ENCODE results near the gene PUM2.

Gene PUM2

DNA sequence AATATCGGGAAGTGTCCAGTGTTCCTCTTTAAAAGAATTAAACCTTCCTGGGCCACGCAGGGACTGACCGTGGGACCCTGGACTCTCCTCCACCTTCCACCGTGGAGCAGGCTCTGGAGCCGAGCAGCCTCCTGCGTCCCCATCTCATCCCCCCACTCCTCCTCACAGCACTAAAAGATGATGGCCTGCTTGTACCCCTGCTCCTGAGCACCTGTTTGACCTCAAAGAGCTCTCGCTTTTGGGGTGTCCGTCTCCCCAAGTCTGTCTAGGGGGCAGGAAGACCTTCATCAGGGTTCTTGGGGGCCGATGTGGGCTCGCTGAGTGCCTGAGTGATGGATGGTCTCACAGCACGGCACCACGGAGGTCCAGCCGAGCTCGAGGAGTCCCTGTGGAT lies 124.5 kb downstream of the PUM2 start:
- H3K27me3 ChIP-seq (ENCODE audit: control insufficient read depth in 5 of 5, insufficient read depth in 4 of 5, low read length in 5 of 5): peaks cover 4 to 22% (median 13%) of the 10 kb centered on the region in 5 donors
- no peaks in the 10 kb centered on the region for H3K36me3 ChIP-seq (ENCODE audit: control insufficient read depth in 5 of 5, insufficient read depth in 5 of 5, low read length in 5 of 5)
- no peak overlapping the region for H3K27ac ChIP-seq (ENCODE audit: low read depth, low read length)
- no peaks in the 10 kb centered on the region for H3K9me3 ChIP-seq (ENCODE audit: control insufficient read depth in 5 of 5, low read length in 5 of 5)
- peaks cover 0 to 29% (median 24%) of the 10 kb centered on the region in 5 donors for H3K4me1 ChIP-seq (ENCODE audit: control insufficient read depth in 5 of 5, insufficient read depth in 5 of 5, low read length in 5 of 5)
- no peak overlapping the region for H3K9ac ChIP-seq (ENCODE audit: low read length in 5 of 5)
- H3K4me3 ChIP-seq (ENCODE audit: low read depth in 1 of 5, low read length in 5 of 5): no peak overlapping the region

DNA sequence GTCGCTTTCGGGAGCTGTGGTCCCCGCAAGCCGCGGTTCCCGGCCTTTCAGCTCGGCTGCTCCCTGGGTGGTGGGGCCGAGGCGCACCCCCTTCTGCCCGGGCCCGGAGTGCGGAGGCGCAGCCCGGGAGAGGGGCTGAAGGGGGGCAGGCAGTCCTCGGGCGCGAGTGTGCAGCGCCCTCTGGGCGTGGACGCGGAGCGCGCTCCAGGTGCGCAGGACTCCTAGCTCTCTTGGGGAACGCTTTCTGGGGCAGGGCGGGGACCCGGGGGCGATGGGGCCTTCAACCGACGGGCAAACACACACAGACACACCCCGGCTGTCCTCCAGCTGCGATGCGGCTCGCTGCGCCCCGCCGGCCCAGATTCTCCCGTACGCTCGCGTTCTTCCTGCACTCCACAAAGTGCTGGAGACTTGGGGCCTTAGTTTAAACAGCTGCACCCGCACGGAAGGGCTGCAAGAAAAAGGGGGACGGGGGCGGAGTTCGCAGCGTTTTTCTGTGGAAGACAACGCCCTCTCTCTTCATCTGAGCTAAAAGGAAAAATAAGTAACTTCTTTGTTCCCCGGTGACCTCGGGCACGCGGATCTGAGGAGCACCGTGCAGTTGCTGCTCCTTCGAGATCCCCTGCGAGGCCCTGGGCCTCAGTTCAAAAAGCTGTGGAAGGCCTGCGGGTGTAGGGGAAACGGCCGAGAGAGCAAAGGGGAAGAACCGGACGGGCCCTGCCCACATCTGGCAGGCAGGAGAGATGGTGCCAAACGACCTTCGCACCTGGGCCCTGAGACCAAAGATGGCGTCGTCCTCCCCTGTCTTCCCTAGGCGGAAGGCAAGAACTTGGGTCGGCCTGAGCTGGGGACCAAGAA lies 125.1 kb downstream of the PUM2 start:
- Histone ChIP-seq H3K27me3 (ENCODE audit: control insufficient read depth in 5 of 5, insufficient read depth in 4 of 5, low read length in 5 of 5) (peaks cover 4 to 22% (median 13%) of the 10 kb centered on the region in 5 donors), H3K4me1 (ENCODE audit: control insufficient read depth in 5 of 5, insufficient read depth in 5 of 5, low read length in 5 of 5) (peaks cover 0 to 29% (median 24%) of the 10 kb centered on the region in 5 donors), H3K9ac (ENCODE audit: low read length in 5 of 5) (no peak overlapping the region), H3K4me3 (ENCODE audit: low read depth in 1 of 5, low read length in 5 of 5) (peak overlapping the region; percentile 44 to 73 (median 61)), H3K9me3 (ENCODE audit: control insufficient read depth in 5 of 5, low read length in 5 of 5) (no peaks in the 10 kb centered on the region), H3K36me3 (ENCODE audit: control insufficient read depth in 5 of 5, insufficient read depth in 5 of 5, low read length in 5 of 5) (no peaks in the 10 kb centered on the region), H3K27ac (ENCODE audit: low read depth, low read length) (no peak overlapping the region)

DNA sequence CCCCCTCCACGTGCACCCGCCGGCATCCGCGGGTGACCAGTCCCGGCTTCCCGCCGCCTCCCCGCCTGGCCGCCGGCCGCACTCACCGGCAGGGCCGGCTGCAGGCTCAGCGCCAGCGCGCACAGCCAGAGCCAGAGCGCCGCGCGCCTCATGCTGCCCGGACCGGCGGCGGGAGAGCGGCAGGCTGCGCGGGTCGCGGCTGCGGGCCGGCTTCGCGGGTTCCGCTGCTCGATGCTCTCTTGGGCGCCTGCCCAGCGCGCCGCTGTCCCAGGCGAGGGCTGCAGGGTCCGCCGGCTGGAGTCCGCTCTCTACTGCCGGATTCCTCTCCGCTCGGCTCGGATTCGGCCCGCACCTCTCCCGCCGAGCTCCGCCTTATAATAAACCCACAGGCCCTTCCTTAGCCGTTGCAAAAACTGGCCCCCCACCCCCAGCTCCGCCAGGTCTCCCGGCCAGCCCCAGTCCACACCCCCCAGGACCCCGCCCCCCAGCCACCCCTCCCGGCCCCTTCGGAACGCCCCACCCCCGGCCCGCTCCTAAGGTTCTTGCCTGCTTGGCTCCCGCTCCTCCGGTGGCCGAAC lies 125.8 kb downstream of the PUM2 start, which contains the start of gene SDC1:
Gene SDC1 (minus strand): TSS at position 415 of the 578 bp plus-strand sequence. CDS start 263 bp downstream, at position 152.
- H3K4me3 ChIP-seq (ENCODE audit: low read depth in 1 of 5, low read length in 5 of 5): peak within 1 kb of the TSS; percentile 44 to 78 (median 62)
- H3K36me3 ChIP-seq (ENCODE audit: control insufficient read depth in 5 of 5, insufficient read depth in 5 of 5, low read length in 5 of 5): no peaks in the 10 kb centered on the region
- H3K27me3 ChIP-seq (ENCODE audit: control insufficient read depth in 5 of 5, insufficient read depth in 4 of 5, low read length in 5 of 5): peaks cover 4 to 22% (median 13%) of the 10 kb centered on the region in 5 donors
- H3K4me1 ChIP-seq (ENCODE audit: control insufficient read depth in 5 of 5, insufficient read depth in 5 of 5, low read length in 5 of 5): peaks cover 0 to 29% (median 24%) of the 10 kb centered on the region in 5 donors
- peak within 1 kb of the TSS in 1 of 5 donors; percentile 52 for H3K9ac ChIP-seq (ENCODE audit: low read length in 5 of 5)
- no peaks in the 10 kb centered on the region for H3K9me3 ChIP-seq (ENCODE audit: control insufficient read depth in 5 of 5, low read length in 5 of 5)
- H3K27ac ChIP-seq (ENCODE audit: low read depth, low read length): no peak within 1 kb of the TSS

DNA sequence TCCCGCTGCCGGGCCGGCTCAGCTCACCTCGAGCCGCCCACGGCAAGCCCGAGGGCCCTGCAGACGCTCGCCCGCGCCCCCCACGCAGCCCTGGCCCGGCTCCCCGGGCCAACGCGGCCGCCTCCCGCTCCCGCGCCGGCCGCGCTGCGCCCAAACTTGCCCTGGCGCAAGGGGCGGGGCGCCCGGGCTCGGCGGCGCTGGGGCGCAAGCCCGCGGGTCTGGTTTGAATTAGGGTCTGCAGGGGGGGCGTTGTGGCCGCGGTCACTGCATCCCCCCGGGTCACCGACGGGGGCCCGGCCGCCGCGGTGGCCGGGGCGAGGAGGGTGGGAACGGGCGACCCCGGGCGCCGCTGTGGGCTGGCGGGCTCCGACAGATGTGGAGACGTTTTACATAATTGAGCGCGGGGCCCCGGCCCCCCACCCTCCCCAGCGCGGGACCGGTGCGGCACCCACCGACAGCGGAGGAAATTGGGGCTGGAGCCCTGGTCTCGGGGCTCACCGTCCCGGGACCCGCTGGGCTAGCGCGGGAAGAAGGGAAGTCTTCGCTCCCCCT lies 126.4 kb downstream of the PUM2 start:
- no peak overlapping the region for H3K27ac ChIP-seq (ENCODE audit: low read depth, low read length)
- peaks cover 4 to 22% (median 13%) of the 10 kb centered on the region in 5 donors for H3K27me3 ChIP-seq (ENCODE audit: control insufficient read depth in 5 of 5, insufficient read depth in 4 of 5, low read length in 5 of 5)

DNA sequence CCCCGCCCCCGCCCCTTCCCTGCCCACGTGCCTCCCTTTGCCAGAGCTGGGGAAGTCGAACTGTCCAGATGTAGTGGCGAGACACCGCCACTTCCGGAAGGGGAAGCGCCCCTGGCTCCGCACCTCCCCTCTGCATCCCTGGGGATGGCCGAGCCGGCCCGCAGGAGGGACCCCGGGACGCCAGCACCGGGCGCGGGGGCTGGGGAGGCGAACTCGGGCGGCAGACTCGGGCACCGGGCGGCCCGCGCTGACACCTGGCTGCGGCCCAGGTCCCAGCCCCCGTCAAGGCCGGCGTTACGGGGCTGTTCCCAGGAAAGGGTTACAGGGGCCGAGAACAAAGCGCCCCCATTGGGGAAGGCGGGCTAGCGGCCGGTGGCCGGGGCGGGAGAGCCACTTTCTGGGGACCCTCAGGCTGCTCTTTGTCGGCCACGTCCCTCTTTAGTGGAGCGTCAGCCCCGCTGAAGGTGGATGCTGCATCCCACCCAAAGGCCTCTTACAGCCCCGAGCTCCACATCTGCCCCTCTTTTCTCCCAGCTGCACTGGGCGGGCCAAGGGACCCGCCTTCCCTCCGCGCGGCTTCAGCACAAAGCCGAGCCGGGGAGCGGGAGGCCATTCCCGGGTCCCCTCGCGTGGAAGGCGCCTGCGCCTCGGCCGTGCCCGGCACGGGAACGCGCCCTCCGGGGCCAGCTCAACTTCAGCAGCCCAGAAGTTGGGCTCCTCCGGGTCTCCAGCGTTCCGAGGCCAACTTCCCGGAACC lies 127.1 kb downstream of the PUM2 start:
- Histone ChIP-seq H3K9ac (ENCODE audit: low read length in 5 of 5) (peak overlapping the region in 1 of 5 donors; percentile 52), H3K27ac (ENCODE audit: low read depth, low read length) (no peak overlapping the region), H3K27me3 (ENCODE audit: control insufficient read depth in 5 of 5, insufficient read depth in 4 of 5, low read length in 5 of 5) (peaks cover 4 to 22% (median 13%) of the 10 kb centered on the region in 5 donors), H3K4me1 (ENCODE audit: control insufficient read depth in 5 of 5, insufficient read depth in 5 of 5, low read length in 5 of 5) (peaks cover under 1 to 29% (median 24%) of the 10 kb centered on the region in 5 donors), H3K36me3 (ENCODE audit: control insufficient read depth in 5 of 5, insufficient read depth in 5 of 5, low read length in 5 of 5) (no peaks in the 10 kb centered on the region), H3K9me3 (ENCODE audit: control insufficient read depth in 5 of 5, low read length in 5 of 5) (no peaks in the 10 kb centered on the region), H3K4me3 (ENCODE audit: low read depth in 1 of 5, low read length in 5 of 5) (peak overlapping the region; percentile 44 to 78 (median 62))

More for the DNA sequence above, 126.4 kb downstream of the PUM2 start:
- Histone ChIP-seq H3K9ac (ENCODE audit: low read length in 5 of 5) (peak overlapping the region in 1 of 5 donors; percentile 52), H3K9me3 (ENCODE audit: control insufficient read depth in 5 of 5, low read length in 5 of 5) (no peaks in the 10 kb centered on the region), H3K4me1 (ENCODE audit: control insufficient read depth in 5 of 5, insufficient read depth in 5 of 5, low read length in 5 of 5) (peaks cover 0 to 29% (median 24%) of the 10 kb centered on the region in 5 donors), H3K36me3 (ENCODE audit: control insufficient read depth in 5 of 5, insufficient read depth in 5 of 5, low read length in 5 of 5) (no peaks in the 10 kb centered on the region), H3K4me3 (ENCODE audit: low read depth in 1 of 5, low read length in 5 of 5) (peak overlapping the region in 4 of 5 donors; percentile 61 to 78 (median 67))

DNA sequence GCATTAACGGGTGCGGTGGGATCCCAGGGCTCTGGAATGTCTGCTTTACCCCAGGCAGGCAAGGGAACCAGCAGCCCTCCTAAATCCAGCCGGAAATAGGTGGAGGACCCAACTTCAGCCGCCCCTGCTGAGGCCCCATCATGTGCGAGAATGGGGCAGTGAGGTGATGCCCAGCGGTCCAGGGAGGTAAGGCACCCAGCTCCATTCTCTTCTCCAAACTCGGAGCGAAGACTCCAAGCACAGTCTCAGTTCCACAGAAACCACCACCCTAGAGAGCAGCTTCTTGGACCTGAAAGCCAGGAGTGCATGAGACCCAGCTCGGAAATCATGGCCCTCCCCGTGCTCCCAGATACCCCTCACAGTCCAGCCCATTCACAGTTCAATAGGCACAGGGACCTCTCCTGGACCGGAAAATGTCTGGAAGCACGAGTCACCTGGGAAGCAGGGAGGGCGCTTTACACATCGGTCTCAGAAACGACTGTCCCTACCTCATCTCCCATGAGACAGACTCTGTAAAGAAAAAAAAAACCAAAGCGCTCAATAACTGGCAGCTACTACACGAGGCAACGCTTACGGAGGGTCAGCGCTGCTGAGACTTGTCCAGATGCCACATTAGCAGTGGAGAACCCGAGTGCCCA lies 127.8 kb downstream of the PUM2 start:
- Histone ChIP-seq H3K27ac (ENCODE audit: low read depth, low read length) (no peak overlapping the region), H3K9me3 (ENCODE audit: control insufficient read depth in 5 of 5, low read length in 5 of 5) (no peaks in the 10 kb centered on the region), H3K36me3 (ENCODE audit: control insufficient read depth in 5 of 5, insufficient read depth in 5 of 5, low read length in 5 of 5) (no peaks in the 10 kb centered on the region), H3K4me1 (ENCODE audit: control insufficient read depth in 5 of 5, insufficient read depth in 5 of 5, low read length in 5 of 5) (peaks cover 2 to 29% (median 24%) of the 10 kb centered on the region in 5 donors), H3K27me3 (ENCODE audit: control insufficient read depth in 5 of 5, insufficient read depth in 4 of 5, low read length in 5 of 5) (peaks cover 4 to 22% (median 13%) of the 10 kb centered on the region in 5 donors), H3K9ac (ENCODE audit: low read length in 5 of 5) (no peak overlapping the region), H3K4me3 (ENCODE audit: low read depth in 1 of 5, low read length in 5 of 5) (peak overlapping the region in 3 of 5 donors; percentile 61 to 72 (median 62))

DNA sequence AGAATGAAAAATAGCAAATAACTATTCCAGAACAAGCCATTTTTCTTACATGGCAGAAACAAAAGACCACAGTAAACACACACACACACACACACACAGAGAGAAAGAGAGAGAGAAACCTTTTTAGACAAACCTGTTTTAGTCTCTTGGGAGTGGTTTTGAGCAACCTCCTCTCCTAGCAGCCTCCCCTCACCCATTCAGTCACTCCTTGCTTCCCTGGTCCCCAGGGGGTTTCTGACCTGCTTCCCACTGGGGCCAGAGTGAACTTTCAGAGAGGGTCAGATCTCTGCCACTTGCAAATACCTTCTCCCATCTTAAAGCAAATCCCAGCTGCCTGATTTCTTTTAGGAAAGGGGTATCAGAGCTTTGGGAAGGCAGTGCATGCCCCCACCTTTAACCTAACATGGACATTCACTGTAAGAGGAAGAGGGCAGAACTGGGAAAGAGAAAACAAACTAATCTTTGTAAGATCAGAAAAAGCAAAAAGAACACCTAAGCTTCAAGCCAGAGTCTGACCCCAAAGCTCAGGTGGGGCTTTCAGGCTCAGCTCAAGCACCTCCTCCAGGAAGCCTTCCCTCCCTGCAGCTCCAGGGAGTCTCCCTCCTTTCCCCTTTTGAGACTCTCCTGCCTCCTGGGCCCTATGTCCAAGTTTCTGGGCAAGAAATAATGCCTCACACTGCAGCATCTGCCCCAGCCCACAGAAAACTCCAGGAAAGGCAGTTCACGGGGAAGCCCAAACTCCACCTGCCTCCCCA lies 128.5 kb downstream of the PUM2 start:
- Histone ChIP-seq H3K27me3 (ENCODE audit: control insufficient read depth in 5 of 5, insufficient read depth in 4 of 5, low read length in 5 of 5) (peaks cover 4 to 22% (median 13%) of the 10 kb centered on the region in 5 donors), H3K4me1 (ENCODE audit: control insufficient read depth in 5 of 5, insufficient read depth in 5 of 5, low read length in 5 of 5) (peaks cover 2 to 29% (median 24%) of the 10 kb centered on the region in 5 donors), H3K4me3 (ENCODE audit: low read depth in 1 of 5, low read length in 5 of 5) (no peak overlapping the region), H3K27ac (ENCODE audit: low read depth, low read length) (no peak overlapping the region), H3K36me3 (ENCODE audit: control insufficient read depth in 5 of 5, insufficient read depth in 5 of 5, low read length in 5 of 5) (no peaks in the 10 kb centered on the region), H3K9me3 (ENCODE audit: control insufficient read depth in 5 of 5, low read length in 5 of 5) (no peaks in the 10 kb centered on the region), H3K9ac (ENCODE audit: low read length in 5 of 5) (no peak overlapping the region)

DNA sequence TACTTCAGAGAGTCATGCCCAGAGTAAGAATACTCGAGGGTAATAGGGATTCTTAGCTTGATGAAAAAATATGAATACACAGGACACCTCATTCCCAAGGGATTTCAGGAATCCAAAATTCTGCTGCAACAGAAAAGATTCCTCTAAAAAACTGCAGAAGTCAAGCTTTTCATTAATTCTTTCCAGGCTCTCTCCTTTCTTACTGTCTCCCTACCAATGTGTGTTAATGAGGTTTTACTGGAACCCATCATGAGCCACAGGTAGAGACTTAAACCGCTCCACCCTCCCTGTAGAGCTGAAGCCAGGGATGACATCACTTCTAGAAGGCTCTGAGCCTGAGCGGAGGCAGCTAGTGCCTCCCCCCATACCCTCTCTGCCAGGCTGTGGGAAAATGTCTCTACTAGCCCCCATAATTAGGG lies 129.1 kb downstream of the PUM2 start:
- Histone ChIP-seq H3K4me3 (ENCODE audit: low read depth in 1 of 5, low read length in 5 of 5) (no peak overlapping the region), H3K27ac (ENCODE audit: low read depth, low read length) (no peak overlapping the region), H3K27me3 (ENCODE audit: control insufficient read depth in 5 of 5, insufficient read depth in 4 of 5, low read length in 5 of 5) (peaks cover 4 to 22% (median 13%) of the 10 kb centered on the region in 5 donors), H3K9me3 (ENCODE audit: control insufficient read depth in 5 of 5, low read length in 5 of 5) (no peaks in the 10 kb centered on the region), H3K36me3 (ENCODE audit: control insufficient read depth in 5 of 5, insufficient read depth in 5 of 5, low read length in 5 of 5) (no peaks in the 10 kb centered on the region), H3K4me1 (ENCODE audit: control insufficient read depth in 5 of 5, insufficient read depth in 5 of 5, low read length in 5 of 5) (peaks cover 2 to 29% (median 24%) of the 10 kb centered on the region in 5 donors), H3K9ac (ENCODE audit: low read length in 5 of 5) (no peak overlapping the region)
